Activated CD4-positive, alpha-beta T cell treated with anti-CD3 and anti-CD28 coated beads, Interleukin-2, amount 50 U/mL, for 1 hour (primary cell): Measurements from ENCODE around the gene DNAJC5.
"Not testable (repeated sequence)": the region's sequence is repeated elsewhere in the genome, so short reads cannot be mapped to it uniquely, and the experiment has no call there.

Source experiments
- DNase-seq: peaks from one replicate; pipeline ENCODE4 v3.0.0-alpha.2; 2020

The DNAJC5 gene

DNA sequence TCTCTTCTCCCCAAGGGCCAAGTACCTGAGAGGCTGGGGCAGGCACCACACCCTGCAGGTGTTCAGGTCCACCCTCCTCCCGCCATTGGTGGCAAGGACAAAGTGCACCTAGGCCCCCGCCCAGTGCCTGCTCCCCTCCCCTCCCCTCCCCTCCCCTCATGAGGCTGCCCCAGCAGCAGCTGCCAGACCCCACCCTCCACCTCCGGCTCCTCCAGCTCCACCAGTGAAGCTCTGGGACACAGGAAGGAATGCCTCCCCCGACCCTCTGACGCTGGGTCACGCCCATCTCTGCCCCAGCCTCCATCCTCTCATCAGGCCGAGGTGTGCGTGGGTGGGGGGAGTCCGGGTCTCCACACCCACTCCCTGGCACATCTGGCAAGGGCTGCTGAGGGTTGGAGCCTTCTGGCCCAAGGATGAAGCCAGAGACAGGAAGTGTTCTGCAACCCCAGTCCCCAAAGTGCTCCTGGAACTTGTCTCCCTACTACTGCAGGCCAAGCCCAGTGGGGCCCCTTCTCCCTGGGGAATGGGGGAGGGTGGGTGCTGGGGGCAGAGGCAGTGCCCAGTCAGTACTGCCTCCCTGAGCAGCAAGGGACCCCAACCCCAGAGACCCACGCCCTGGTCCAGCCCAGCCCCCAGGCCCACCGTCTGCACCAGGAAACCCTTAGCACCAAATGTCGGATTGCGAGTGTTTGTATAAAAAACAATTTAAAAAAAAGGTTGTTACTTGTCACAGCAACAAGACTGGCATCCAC lies 62.9 kb downstream of the DNAJC5 start:
- DNase-seq, result no peak

DNA sequence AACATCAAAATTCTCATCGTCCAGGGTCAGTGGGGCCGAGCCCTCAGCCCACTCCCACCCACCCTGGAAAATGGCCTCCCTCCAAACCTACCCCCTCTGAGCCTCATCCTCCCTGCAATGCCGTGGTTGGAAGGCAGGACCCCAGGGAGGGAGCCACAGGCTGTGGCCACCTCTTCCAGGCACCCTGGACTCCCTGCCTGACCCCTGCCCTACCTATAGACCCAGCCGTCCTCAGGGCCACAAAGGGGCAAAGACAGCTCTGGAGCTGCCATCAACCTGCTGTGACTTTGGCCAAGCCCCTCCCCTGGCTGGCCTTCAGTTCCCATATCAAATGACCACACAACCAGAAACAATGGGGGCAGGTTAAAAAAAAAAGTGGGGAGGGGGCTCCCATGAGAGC lies 63.5 kb downstream of the DNAJC5 start:
- no peak for DNase-seq

DNA sequence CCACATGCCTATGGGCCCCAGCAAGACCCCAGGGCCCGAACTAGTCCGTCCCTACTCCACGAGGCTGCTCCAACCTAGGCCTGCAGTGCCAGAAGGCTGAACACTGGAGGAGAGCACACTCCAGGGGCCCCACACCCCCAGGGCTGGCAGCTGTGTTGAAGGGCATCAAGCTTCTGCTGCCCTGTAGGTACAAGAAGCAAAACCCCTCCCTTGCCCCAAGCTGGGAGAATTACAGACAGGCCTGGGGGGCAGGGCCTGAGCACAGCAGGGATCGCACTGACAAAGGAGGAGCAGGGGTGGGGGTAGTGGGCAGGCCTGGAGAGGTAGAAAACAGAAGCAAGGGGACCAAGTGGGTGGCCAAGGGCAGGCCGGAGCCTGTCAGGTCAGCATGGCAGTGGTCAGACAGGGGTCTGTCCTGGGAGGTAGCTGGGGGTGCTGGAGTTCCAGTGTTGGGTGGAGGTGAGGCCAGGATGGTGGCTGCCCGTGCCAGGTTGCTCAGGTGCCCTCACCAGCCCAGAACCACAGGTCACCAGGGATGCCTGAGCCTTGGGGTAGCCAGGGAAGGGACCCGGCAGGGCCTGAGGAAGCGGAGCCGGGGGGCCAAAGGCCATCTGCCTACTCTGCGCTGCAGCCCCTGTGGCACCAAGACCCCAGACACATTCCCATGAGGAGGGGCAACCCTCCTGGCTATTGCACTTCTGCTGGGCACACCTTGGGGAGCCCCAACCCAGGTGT lies 64.2 kb downstream of the DNAJC5 start:
- DNase-seq, result no peak

DNA sequence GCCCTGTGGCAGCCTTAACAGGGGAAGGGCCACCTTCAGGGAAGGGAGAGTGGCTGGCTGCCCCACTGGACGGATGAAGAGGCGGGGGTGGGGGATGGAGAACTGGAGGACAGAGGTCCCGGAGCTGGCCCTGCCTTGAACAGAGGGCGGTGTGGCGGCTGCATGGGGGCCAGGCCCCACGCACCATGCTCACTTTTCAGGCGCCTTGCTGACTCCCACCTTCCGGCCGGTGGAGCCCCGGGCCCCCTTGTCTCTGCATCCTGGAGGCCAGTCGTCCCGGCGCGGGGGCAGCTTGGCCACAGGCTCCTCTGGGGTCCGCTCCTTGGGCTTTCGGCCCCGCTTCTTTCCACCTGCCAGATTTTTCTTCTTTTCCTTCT lies 64.8 kb downstream of the DNAJC5 start:
- no peak for DNase-seq

DNA sequence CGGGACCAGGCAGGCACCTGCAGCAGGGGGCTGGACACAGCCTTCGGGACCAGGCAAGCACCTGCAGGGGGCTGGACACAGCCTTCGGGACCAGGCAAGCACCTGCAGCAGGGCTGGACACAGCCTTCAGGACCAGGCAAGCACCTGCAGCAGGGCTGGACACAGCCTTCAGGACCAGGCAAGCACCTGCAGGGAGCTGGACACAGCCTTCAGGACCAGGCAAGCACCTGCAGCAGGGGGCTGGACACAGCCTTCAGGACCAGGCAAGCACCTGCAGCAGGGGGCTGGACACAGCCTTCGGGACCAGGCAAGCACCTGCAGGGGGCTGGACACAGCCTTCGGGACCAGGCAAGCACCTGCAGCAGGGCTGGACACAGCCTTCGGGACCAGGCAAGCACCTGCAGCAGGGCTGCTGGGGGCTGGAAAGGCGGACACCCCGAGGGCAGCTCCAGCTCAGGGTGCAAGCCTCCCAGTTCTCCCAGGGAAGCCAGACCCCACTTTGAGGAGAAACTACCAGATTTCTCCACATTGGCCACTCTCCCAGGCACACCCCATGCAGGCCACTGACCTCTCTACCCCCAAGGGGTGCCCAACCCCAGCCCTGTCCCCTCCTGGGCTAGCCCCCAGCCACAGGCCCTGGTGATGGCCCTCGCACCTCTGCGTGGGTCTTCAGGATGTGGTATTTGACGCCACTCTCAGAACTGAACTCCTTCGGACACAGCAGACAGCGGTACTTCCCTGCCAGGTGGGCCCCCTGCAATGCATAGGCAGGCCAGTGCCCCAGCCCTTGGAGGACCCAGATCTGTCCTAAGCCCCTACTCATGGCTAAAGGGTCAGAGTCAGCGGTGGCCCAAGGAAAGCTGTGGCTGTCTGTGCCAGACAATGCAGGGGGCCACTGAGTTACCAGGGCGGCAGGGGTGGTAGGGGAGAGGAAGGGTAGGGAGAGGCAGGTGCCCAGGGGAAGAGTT lies 66.0 kb downstream of the DNAJC5 start:
- not testable (repeated sequence) for DNase-seq

DNA sequence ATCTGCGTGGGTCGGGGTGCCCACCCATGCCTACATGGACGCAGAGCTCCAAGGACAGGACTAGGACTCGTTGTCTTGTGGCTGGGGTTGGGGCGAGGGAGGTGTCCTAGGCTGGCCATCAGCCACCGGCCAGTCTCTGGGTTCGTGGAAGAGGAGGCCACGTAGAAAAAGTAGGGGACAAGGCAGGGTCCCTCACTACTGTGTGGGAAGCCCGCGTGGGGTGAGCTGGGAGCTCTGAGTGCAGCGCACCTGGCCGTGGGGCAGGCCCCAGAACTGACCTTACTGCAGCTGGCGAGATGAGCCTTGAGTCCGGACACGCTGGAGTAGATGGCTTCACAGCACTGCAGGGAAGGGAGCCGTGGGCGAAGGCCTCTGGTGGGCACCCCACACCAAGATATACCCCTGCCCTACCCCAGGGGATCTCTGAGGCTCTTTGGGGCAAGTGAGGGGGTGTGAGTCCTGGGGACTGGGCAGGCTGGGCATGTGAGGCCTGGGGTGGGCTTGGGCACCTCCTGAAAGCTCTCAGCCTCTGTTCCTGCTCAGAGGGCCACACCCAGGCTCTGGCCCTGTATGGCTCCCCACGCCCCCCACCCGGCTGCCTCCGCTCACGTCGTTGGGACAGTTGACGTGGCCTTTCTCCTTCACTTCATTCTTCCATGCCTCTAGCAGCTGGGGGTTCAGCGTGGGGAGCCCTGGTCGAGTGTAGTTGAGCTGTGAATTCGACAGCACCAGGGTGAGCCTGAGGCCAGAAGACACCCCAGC lies 66.9 kb downstream of the DNAJC5 start:
- no peak for DNase-seq

DNA sequence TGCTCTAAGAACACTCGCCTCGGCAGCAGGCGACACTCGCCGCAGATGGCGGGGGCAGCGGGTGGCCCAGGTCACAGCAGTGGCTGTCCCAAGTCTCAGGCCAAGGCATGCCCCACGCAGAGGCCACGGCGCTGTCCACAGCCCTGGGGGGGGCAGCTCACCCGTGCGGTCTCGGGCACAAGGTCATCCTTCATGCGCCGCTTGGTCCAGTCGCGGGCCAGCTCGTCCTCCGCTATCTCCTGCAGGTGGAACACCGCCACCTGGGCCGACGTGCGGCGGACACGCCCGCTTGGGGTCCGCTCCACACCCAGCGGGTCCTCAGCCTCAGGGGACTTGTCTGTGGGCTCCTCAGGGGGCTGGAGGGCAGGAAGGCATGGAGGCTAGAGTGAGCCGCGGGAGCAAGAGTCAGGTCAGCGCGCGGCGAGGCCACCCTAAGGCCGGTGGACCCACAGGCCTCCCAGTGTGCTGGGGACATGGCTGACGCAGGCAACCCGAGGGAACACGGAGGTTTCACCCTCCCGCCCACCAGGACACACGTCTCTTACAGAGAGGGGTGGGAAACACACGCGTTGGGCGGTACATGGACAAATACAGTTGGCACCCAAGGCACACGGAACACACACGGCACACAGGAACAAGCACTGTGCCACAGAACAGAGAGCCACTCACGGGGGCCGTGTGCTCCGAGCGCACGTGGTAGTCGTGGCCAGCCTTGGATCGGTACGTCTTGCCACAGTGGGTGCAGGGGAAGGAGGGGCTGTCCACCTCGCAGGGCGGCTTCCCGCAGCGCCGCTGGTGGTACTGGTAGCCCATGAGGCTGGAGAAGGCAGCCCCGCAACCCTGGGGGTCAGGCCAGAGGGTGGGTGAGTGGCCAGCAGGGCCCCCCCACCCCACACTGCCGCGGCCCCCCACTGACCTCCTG lies 67.8 kb downstream of the DNAJC5 start:
- DNase-seq, result no peak

DNA sequence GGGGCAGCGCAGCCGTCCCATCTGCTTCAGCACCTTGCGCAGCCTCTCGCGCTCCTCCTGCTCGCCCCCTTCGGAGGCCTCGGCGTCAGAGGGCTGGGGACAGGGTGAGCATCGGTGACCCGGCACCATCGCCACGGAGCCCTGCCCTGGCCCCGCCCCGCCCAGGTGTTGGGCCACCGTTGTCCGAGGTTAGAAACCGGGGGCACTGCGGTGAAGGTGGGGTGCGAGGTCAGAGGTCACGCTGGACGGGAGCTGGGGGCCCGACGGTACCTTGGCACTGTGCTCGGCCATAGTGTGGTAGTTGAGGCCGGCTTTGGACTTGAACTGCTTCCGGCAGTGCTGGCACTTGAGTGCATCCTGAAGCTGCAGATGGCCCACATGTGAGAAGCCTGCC lies 68.4 kb downstream of the DNAJC5 start:
- DNase-seq, result no peak

DNA sequence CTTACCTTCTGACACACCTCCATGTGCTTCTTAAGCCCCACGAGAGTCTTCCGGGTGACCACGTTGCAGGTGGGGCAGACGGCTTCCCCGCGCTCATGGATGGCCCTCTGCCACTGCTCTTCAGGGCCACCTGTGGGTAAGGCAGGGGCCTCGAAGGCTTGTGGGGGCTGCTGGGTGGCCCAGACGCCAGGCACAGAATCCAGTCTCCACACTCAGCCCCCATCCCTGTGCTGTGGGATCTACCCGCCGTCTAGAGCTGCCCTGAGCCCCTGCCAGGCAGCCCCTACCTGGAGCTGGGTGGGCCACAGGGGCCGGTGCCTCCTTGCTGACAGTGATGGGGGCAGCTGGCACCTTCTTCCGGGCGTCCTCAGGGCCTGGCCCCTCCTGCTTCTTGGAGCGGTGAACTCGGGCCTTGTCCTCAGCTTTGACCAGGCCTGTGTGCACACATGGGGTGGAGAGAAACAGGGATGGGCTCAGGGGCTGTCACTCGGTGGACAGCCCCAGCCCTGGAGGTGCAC lies 68.9 kb downstream of the DNAJC5 start:
- DNase-seq, result no peak

DNA sequence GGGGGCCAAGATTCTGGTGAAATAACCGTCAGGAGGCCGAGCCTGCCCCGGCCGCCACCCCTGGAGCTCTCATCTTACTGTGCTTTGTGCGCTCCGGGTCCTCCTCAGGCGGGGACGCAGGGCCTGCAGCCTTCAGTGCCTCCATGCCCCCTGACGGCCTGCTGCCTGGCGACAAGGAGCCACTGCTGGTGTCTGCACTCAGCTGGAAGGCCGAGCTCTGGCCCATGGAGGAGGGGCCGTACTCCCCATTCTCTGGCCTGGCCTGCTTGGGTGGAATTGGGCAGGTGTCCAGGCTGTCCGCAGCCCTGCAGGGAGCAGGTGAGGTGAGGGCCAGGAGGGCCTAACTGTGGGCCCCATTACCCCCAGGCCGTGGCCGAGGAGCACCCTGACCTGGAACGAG lies 69.5 kb downstream of the DNAJC5 start:
- DNase-seq, result no peak

DNA sequence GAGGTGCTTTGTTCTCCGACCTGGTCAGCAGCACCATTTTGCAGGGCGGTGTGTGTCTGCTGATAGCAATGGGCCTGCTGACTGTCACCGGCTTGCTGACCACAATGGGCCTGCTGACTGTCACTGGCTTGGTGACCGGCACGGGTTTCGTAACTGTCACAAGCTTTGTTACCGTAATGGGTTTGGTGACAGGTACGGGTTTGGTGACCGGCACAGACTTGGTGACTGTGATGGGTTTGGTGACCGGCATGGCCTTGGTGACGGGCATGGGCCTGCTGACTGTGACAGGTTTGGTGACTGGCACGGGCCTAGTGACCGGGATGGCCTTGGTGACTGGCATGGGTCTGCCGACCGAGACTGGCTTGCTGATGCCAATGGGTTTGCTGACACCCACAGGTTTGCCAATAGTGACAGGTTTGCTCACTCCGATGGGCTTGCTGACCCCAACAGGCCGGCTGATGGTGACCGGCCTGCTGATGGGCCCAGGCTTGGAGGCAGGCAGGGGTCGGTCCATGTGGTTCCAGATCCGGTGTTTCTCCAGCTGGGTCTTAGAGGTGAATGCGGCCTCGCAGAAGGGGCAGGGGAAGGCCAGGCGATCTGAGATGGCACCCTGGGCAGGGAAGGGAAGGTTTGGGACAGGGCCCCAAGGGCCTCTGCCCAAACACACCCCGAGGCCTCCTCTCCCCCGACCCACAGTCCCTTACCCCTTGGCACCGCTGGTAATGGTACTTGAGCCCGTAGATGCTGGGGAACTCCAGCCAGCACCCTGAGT lies 71.4 kb downstream of the DNAJC5 start:
- DNase-seq, result no peak

DNA sequence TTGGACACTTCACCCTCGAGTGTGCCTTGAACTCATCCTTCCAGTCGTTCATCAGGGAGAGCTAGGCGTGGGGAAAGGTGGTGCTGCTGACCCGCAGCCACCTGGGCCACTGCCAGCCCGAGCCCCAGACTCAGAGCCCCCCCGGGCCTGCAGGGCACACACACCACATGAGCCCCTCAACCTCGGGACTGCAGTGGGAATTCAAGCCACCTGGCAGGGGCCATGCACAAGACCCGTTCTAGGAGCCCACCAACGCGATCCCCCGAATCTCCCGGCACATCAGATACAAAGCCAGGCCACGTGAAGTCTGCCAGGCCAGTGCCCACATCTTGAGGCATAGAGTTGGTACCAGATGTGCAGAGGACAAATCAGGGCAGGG lies 72.0 kb downstream of the DNAJC5 start:
- no peak for DNase-seq

DNA sequence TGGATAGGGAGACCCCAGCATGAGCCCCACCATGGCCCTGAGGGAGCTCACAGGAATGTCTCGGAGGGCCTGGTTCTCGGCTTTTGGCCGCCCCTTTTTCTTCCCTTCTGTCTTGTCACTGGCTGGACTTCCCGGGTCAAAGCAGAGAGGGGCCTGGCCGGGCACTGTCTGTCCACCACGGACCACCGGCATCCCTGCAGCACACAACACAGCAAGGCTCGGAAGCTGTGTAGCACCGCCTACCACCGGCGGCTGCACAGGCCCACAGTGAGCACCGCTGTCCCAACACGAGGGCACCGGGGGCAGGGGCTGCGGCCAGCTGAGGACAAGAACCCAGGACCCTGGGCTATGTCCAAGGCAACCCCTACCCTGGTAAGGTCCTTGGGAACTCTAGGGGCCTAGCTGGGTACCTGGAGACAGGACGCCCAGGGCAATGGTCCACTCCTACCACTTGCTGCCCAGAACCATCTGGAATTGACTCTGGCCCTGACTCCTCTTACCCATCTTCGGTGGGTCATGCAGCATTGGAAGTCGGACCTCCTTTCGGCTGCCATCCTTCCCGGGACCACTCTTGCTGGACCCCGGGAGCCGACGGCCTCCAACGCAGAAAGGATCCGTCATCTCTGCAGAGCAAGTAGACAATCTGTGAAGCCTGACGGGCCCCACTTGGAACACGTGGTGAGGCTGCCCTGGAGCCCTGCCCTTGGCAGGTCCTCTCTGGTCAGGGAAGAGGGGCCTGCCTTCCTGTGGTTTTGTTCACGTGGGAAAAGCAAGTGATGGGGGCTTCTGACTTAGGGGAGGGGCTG lies 72.6 kb downstream of the DNAJC5 start:
- no peak for DNase-seq

DNA sequence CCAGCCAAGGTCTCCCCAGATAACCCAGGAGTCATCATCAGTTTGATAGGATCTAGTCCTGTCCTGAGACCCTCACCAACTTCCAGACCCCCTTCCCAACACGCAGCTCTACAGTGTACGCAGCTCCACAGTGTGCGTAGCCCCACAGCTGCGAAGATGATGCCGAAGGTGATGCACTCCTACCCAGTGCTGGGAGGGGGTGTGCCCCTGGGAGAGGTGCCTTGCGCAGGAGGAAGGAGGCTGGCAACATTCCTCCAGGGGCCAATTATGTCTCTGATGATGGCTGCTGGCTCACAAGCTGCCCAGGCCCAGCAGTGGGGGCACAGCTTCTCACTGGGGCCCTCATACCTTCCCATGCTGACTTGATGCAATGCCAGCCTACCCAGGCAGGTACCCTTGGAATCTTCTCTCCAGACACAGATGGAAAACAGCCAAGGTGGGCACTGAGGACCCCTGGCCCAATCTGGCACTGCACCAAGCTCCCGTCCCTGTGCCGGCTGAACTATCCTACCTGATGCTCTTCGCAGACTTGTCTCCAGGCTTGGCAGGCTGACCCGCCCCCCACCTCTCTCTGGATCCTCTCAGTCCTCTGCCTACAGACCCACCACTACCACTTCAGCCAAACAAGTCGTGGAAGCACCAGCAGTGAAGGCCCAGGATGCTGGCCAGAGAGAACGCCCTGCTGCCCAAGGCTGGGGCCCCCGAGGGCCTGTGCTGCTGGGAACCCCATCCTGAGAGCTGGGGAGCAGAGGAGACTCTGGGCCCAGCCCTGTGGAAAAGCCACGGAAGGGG lies 73.4 kb downstream of the DNAJC5 start:
- no peak for DNase-seq

DNA sequence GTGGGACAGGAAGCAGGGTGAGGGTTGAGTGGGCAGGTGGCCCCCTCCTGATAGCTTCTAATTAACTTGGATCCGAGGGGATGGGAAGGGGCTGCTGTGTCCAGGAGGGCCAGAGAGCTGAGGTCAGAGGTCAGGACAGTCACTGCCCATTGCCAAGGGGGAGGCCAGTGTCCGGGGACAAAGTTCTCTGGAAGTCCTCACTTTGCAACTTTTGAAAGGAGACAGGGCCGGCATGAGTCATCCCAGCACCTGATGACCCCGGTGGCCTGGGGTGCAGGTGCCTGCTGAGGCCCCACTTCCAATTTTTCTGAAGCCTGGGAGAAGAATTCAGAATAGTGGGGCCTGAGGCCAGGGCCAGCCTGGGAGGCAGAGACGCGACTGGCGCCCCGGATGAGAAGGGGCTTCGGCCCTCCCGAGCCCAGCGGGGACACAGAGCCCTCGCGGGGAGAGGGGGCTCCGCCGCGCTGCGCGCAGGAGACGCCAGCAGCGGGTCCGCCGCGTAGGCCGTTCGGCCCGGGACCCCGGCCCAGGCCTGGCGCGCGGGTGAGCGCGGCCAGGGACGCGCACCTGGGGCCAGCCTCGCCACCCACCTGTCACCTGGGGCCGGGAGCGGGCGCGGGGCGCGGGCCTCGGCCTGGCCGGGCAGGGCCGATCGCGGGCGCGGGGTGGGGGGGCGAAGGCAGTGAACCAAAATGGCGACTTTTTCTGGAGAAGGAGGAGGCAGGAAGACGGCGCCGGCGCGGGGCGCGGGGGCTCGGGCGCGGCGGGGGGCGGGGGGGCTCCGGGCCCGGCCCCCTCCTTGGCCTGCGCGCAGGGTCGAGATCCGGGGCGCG lies 74.2 kb downstream of the DNAJC5 start:
- no peak for DNase-seq

DNA sequence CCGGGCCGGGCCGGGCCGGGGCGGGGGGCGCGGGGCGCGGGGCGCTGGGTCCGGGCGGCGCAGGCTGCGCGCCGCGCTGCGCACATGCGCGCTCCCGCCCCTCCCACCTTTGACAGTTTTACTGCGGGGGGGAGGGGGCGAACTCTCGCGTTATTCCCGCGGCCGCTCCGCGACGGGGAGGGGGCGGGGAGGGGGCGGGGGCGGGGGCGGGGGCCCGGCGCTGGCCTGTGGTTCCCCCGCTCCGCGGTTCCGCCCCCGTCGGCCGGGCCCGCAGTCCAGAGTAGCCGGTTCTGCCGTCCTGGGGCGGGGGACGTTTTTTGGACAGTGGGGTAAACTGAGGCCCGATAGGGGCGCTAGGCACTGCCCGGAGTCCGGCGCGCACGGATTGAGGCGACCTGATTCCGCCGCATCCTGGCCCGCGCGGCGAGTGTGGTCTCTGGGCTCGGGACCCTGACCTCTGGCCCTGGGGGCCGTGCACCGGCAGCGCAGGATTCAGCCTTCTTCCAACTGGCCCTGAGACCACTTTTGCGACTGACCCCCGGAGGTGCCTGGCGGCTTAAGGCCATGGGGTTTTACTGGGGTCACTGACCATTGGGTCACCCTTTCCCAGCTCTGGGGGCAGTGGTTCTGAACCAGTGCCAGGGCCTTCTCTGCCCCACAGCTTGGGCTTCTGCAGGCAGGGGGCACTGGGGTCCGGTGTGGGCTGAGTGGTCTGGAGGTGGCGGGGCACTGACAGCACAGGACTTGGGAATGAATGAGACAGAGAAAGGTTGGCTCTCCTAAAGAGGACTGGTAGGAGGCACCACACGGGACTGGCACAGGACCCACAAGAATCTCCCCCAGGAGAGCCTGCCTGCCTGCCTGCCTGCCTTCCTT lies 75.2 kb downstream of the DNAJC5 start, which contains the start of gene ZNF512B:
Gene ZNF512B, minus strand, starts transcription at position 93 of the 876 bp plus-strand sequence. CDS start 1,980 bp downstream, outside the sequence.
- DNase-seq, result peak; percentile 67
